Superior temporal gyrus (tissue), 1 donor: ENCODE results near the gene TUBD1.
"Not testable (repeated sequence)": the region's sequence is repeated elsewhere in the genome, so short reads cannot be mapped to it uniquely, and the experiment has no call there.

Source experiments
- DNase-seq: peaks from one replicate; pipeline ENCODE4 v3.0.0-alpha.2; 2016; ENCODE audit errors: extremely low spot score

TUBD1 gene

GRCh38 chr17:59892924-59893675 is at the start of gene TUBD1, which contains the start of gene RPS6KB1:
TUBD1 (minus strand) TSS chr17:59892943; CDS start chr17:59891002, 1,941 bp downstream.
RPS6KB1 (plus strand) TSS chr17:59893121; CDS start chr17:59893185, 64 bp downstream.
- peak; percentile 100 for DNase-seq

GRCh38 chr17:59941131-59941530 is 48.4 kb upstream of the TUBD1 start:
- DNase-seq = no peak

- not testable (repeated sequence) for DNase-seq
Observed at GRCh38 chr17:59940697-59941096, 48.0 kb upstream of the TUBD1 start.

GRCh38 chr17:59933317-59933716 is 40.6 kb upstream of the TUBD1 start:
- DNase-seq = not testable (repeated sequence)

GRCh38 chr17:59930768-59931167 is 38.0 kb upstream of the TUBD1 start:
- not testable (repeated sequence) for DNase-seq

GRCh38 chr17:59930121-59930520 is 37.4 kb upstream of the TUBD1 start:
- not testable (repeated sequence) for DNase-seq

- not testable (repeated sequence) for DNase-seq
Observed at GRCh38 chr17:59920637-59921036, 27.9 kb upstream of the TUBD1 start.

GRCh38 chr17:59916446-59916845 is 23.7 kb upstream of the TUBD1 start:
- no peak for DNase-seq

GRCh38 chr17:59914274-59914854 is 21.6 kb upstream of the TUBD1 start:
- DNase-seq = peak; percentile 77

GRCh38 chr17:59907467-59907866 is 14.7 kb upstream of the TUBD1 start:
- DNase-seq = no peak

- no peak for DNase-seq
Observed at GRCh38 chr17:59903455-59903854, 10.7 kb upstream of the TUBD1 start.

- DNase-seq = no peak
Observed at GRCh38 chr17:59901604-59902003, 8.9 kb upstream of the TUBD1 start.

- no peak for DNase-seq
Observed at GRCh38 chr17:59899099-59899498, 6.4 kb upstream of the TUBD1 start.

- no peak for DNase-seq
Observed at GRCh38 chr17:59897090-59897489, 4.3 kb upstream of the TUBD1 start.

GRCh38 chr17:59893676-59894100 is 945 bp upstream of the TUBD1 start:
- no peak for DNase-seq

- no peak for DNase-seq
Observed at GRCh38 chr17:59892251-59892923, 356 bp downstream of the TUBD1 start.

- no peak for DNase-seq
Observed at GRCh38 chr17:59890720-59891119, 2.0 kb downstream of the TUBD1 start.

- DNase-seq = no peak
Observed at GRCh38 chr17:59888145-59888750, 4.5 kb downstream of the TUBD1 start.

- no peak for DNase-seq
Observed at GRCh38 chr17:59884861-59885260, 7.9 kb downstream of the TUBD1 start.

GRCh38 chr17:59878624-59879023 is 14.1 kb downstream of the TUBD1 start:
- DNase-seq = no peak

GRCh38 chr17:59877965-59878364 is 14.8 kb downstream of the TUBD1 start:
- no peak for DNase-seq

- DNase-seq = no peak
Observed at GRCh38 chr17:59876107-59876506, 16.6 kb downstream of the TUBD1 start.
